ENCODE results near the gene CABLES1.

- no peak for TF ChIP-seq CTCF (conservative IDR thresholded peaks at IDR 0.05)
- TF ChIP-seq EZH2 (IDR thresholded peaks at IDR 0.05; ENCODE audit: low read depth), result no peak
Measured at GRCh38 chr18:23137097-23137635, 1.9 kb downstream of the CABLES1 start.
